WTC11 (cell line): ENCODE results near the gene NXPE3. TPM values are rescaled to one million over a fixed set of nuclear protein-coding genes. Genes with fewer than 3 reads are reported as not detected.

Experiments
- ATAC-seq: fragments of 200-7000 bp; cut with Tn5 transposase; 2 replicates; pipeline ENCODE4 v1.10.0; 2021; ENCODE audit warnings: mild to moderate bottlenecking, moderate library complexity
- CTCF ChIA-PET: fragments of 300-600 bp; sonication (Branson Sonifier 250); formaldehyde crosslinking; loops from one replicate; lab custom pipeline; 2021; ENCODE audit warnings: antibody characterized with exemption; lab: Charles Lee
- POLR2A ChIA-PET: fragments of 350-600 bp; sonication (Branson Sonifier 250); formaldehyde crosslinking; loops from one replicate; lab custom pipeline; 2021; ENCODE audit warnings: antibody characterized with exemption; lab: Charles Lee
- DNase-seq: peaks from one replicate; pipeline ENCODE4 v3.0.0; 2021; ENCODE audit warnings: low spot score
- H3K27ac Mint-ChIP-seq: 2 replicates; pipeline ENCODE4 v1.8.0; 2021; ENCODE audit warnings: mixed read lengths
- H3K27me3 Mint-ChIP-seq: 2 replicates; pipeline ENCODE4 v1.8.0; 2021; ENCODE audit warnings: low read depth, mild to moderate bottlenecking, moderate library complexity, mixed read lengths
- H3K36me3 Mint-ChIP-seq: 2 replicates; pipeline ENCODE4 v1.8.0; 2021; ENCODE audit warnings: mixed read lengths
- H3K4me1 Mint-ChIP-seq: 2 replicates; pipeline ENCODE4 v1.8.0; 2022; ENCODE audit warnings: mixed read lengths
- H3K4me3 Mint-ChIP-seq: 2 replicates; pipeline ENCODE4 v1.8.0; 2021; ENCODE audit warnings: mild to moderate bottlenecking, moderate library complexity, mixed read lengths
- H3K9me3 Mint-ChIP-seq: 2 replicates; pipeline ENCODE4 v1.8.0; 2021; ENCODE audit warnings: mixed read lengths
- AR ChIP-seq: fragments of 250-450 bp; sonication (Bioruptor Pico); IDR thresholded peaks from 2 replicates; pipeline ENCODE4 v1.9.0; 2021; ENCODE audit warnings: mild to moderate bottlenecking
- ATF3 ChIP-seq: sonication (generic); formaldehyde crosslinking; conservative IDR thresholded peaks from 2 replicates; pipeline ENCODE4 v1.8.1; 2022; ENCODE audit warnings: mild to moderate bottlenecking, missing genetic modification reagents
- FOXP4 ChIP-seq: sonication (generic); formaldehyde crosslinking; IDR thresholded peaks from 2 replicates; pipeline ENCODE4 v1.8.0; 2022; ENCODE audit warnings: mild to moderate bottlenecking, missing genetic modification reagents
- HMGA2 ChIP-seq: fragments of 250-450 bp; sonication (Bioruptor Pico); IDR thresholded peaks from 2 replicates; pipeline ENCODE4 v1.4.0; 2021; ENCODE audit warnings: mild to moderate bottlenecking, moderate library complexity
- HMGXB4 ChIP-seq: sonication (generic); formaldehyde crosslinking; IDR thresholded peaks from 2 replicates; pipeline ENCODE4 v1.8.1; 2023; ENCODE audit warnings: mild to moderate bottlenecking, moderate library complexity, missing genetic modification reagents
- IRF2 ChIP-seq: sonication (generic); formaldehyde crosslinking; IDR thresholded peaks from 2 replicates; pipeline ENCODE4 v1.8.0; 2022; ENCODE audit warnings: low read depth, missing genetic modification reagents, borderline replicate concordance
- JUN ChIP-seq: sonication (generic); formaldehyde crosslinking; IDR thresholded peaks from 2 replicates; pipeline ENCODE4 v1.8.0; 2023; ENCODE audit warnings: mild to moderate bottlenecking, missing genetic modification reagents
- SMAD4 ChIP-seq: sonication (generic); formaldehyde crosslinking; IDR thresholded peaks from 2 replicates; pipeline ENCODE4 v1.8.0; 2022; ENCODE audit warnings: mild to moderate bottlenecking, missing genetic modification reagents
- SP1 ChIP-seq: sonication (generic); formaldehyde crosslinking; conservative IDR thresholded peaks from 2 replicates; pipeline ENCODE4 v1.8.1; 2022; ENCODE audit warnings: missing genetic modification reagents
- STAT6 ChIP-seq: sonication (generic); formaldehyde crosslinking; conservative IDR thresholded peaks from 2 replicates; pipeline ENCODE4 v1.8.1; 2023; ENCODE audit warnings: mild to moderate bottlenecking, low read depth, missing genetic modification reagents, moderate library complexity
- ZMAT4 ChIP-seq: fragments of 250-450 bp; sonication (Bioruptor Pico); IDR thresholded peaks from 2 replicates; pipeline ENCODE4 v1.9.0; 2021; ENCODE audit warnings: mild to moderate bottlenecking
- ZNF512 ChIP-seq: sonication (generic); formaldehyde crosslinking; IDR thresholded peaks from 2 replicates; pipeline ENCODE4 v1.8.1; 2022; ENCODE audit warnings: missing genetic modification reagents, borderline replicate concordance
- ZNF671 ChIP-seq: fragments of 250-450 bp; sonication (Bioruptor Pico); IDR thresholded peaks from 2 replicates; pipeline ENCODE4 v1.8.0; 2021; ENCODE audit warnings: mild to moderate bottlenecking
- total RNA-seq: library from RNA; stranded (reverse); gene quantifications from 3 replicates; pipeline ENCODE4 v1.2.3, GENCODE V29; 2021

The NXPE3 gene
- total RNA-seq, 1 experiment from 2014 or later = 13.9 TPM

GRCh38 chr3:101868534-101869464 lies 89.8 kb downstream of the NXPE3 start (continued):
- TF ChIP-seq STAT6 (CRISPR knock-in tag) (no peak), SMAD4 (CRISPR knock-in tag) (no peak), ZNF512 (no peak), SP1 (CRISPR knock-in tag) (no peak), JUN (CRISPR knock-in tag) (no peak)
- TF ChIP-seq, all 79 proteins: peak for 0

GRCh38 chr3:101870138-101870537 lies 91.1 kb downstream of the NXPE3 start:
- H3K27me3 Mint-ChIP-seq = no peaks in the 10 kb centered on the region
- ChIA-PET CTCF (interaction anchor here (0.7 kb wide), 1 partner anchor 94 kb away, joined by 4 read pairs; no protein-coding TSS in a partner anchor), POLR2A (no interaction called here)
- DNase-seq (no peak), ATAC-seq (no peak)
- no peak overlapping the region for H3K4me3 Mint-ChIP-seq
- peaks cover 4% of the 10 kb centered on the region for H3K4me1 Mint-ChIP-seq
- no peaks in the 10 kb centered on the region for H3K36me3 Mint-ChIP-seq
- TF ChIP-seq ZMAT4 (CRISPR knock-in tag) (no peak), HMGA2 (no peak), FOXP4 (CRISPR knock-in tag) (no peak), AR (no peak), HMGXB4 (CRISPR knock-in tag) (no peak), ZNF671 (no peak), IRF2 (no peak), ATF3 (CRISPR knock-in tag) (no peak)
- H3K27ac Mint-ChIP-seq = no peak overlapping the region
- H3K9me3 Mint-ChIP-seq = no peaks in the 10 kb centered on the region
